Activated CD8-positive, alpha-beta memory T cell treated with anti-CD3 and anti-CD28 coated beads for 1 hour (primary cell): ENCODE measurements around the gene IFNA21.
"Not testable (repeated sequence)": the region's sequence is repeated elsewhere in the genome, so short reads cannot be mapped to it uniquely, and the experiment has no call there.

Experiments used
- DNase-seq, 2 donors: peaks; one replicate each; pipeline ENCODE4 v3.0.0-alpha.2; 2020; ENCODE audit warnings: low read depth in 1 of 2; ENCODE audit errors: extremely low read depth in 1 of 2

Gene IFNA21

DNA sequence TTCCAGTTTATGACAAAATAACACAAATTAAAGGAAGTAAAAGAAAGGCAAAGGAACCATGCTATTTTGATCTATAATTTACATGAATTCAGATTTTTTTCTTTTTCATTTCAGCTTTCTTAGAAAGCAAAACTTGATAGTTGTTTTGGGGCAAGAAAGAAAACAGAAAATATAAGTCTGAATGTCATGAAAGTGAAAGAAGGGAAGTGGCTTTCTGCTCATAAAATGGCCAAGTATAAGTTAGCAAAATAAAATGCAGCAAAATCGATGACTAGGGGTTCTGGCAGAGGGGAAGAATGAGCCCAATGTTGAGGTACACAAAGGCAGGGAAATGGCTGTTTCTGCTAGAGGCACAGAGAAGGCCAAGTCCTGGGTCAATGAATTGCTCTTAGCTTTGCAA lies 21.9 kb downstream of the IFNA21 start:
- DNase-seq: no peak

- no peak for DNase-seq
Measured at GRCh38 chr9:21141427-21141882, 25.0 kb downstream of the IFNA21 start, which contains the start of gene IFNW1. Gene IFNW1 (minus strand): TSS chr9:21141832. CDS start chr9:21141570, 262 bp downstream.

GRCh38 chr9:21137020-21137419 lies 29.4 kb downstream of the IFNA21 start:
- DNase-seq: no peak

- no peak for DNase-seq
Measured at GRCh38 chr9:21135736-21136135, 30.7 kb downstream of the IFNA21 start.

DNA sequence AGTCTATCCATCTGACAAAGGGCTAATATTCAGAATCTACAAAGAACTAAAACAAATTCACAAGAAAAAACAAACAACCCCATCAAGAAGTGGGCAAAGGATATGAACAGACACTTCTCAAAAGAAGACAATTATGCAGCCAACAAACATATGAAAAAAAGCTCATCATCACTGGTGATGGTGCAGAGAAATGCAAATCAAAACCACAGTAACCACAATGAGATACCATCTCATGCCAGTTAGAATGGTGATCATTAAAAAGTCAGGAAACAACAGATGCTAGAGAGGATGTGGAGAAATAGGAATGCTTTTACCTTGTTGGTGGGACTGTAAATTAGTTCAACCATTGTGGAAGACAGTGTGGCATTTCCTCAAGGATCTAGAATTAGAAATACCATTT lies 38.3 kb downstream of the IFNA21 start:
- DNase-seq: not testable (repeated sequence)

DNA sequence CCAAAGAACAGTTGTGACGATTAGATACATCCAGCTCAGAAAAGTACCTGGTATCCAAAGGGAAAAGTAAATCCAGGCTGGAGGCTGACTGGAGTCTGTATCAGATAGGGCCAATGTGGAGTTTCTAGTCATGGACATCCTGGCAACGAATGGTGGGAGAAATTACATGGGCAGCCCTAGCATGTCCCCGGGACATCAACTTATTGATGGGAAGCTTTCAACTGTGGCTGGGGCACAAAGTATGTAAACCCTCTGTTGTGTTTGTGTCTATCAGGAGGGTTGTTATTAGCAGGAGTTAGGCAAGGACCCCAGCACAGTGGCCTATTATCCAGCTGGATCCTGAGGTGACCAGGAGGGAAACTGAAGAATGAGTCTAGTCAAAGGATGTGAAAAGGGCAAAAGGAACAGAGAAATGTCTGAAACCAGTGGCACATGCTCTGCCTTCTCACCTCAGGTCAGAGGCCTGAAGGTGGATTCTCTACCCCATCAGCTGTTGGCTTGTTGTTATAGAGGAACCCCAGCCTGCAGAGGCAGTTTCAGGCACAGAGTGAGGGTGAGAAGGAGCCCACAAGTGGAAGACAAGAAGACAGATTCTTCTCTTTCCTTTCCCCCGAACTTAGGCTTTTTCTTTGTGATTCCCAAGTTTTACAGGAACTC lies 44.7 kb downstream of the IFNA21 start:
- DNase-seq: no peak

DNA sequence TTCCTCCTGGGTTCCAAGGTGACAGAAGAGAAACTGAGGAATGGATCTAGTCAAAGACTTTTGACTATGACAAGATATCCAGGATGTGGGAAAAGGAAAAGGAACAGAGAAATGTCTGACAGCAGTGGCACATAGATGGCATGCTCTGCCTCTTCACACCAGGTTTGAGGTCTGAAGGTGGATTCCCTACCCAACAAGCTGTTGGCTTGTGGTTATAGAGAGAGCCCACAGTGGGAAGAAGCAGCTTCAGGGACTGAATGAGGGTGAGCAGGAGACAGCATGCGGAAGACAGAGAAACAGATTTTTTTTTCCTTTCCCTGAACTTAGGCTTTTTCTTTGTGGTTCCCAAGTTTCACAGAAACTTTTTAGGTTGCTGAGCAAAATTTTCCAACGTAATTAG lies 45.4 kb downstream of the IFNA21 start:
- DNase-seq: no peak

GRCh38 chr9:21119093-21119770 lies 47.2 kb downstream of the IFNA21 start:
- DNase-seq: no peak
